Esophagus mucosa (tissue), 1 donor: ENCODE measurements around the gene MRPS31. TPM values are rescaled to one million over a fixed set of nuclear protein-coding genes. Genes with fewer than 3 reads are reported as not detected.
A peak's percentile ranks its signal among the peaks of the same experiment; 100 is the strongest.
"Not testable (repeated sequence)": the region's sequence is repeated elsewhere in the genome, so short reads cannot be mapped to it uniquely, and the experiment has no call there.

Experiments used
- ATAC-seq: fragments of 200-7000 bp; cut with Tn5 transposase; one replicate; pipeline ENCODE4 v1.9.1; 2020
- total RNA-seq: library from RNA; stranded (reverse); gene quantifications from one replicate; pipeline ENCODE4 v1.2.4, GENCODE V29; 2023
- donor health status: DM: yes; HTN: yes; CAD: no.

The MRPS31 gene
- total RNA-seq, 1 donor from 2014 or later, result 16.7 TPM

DNA sequence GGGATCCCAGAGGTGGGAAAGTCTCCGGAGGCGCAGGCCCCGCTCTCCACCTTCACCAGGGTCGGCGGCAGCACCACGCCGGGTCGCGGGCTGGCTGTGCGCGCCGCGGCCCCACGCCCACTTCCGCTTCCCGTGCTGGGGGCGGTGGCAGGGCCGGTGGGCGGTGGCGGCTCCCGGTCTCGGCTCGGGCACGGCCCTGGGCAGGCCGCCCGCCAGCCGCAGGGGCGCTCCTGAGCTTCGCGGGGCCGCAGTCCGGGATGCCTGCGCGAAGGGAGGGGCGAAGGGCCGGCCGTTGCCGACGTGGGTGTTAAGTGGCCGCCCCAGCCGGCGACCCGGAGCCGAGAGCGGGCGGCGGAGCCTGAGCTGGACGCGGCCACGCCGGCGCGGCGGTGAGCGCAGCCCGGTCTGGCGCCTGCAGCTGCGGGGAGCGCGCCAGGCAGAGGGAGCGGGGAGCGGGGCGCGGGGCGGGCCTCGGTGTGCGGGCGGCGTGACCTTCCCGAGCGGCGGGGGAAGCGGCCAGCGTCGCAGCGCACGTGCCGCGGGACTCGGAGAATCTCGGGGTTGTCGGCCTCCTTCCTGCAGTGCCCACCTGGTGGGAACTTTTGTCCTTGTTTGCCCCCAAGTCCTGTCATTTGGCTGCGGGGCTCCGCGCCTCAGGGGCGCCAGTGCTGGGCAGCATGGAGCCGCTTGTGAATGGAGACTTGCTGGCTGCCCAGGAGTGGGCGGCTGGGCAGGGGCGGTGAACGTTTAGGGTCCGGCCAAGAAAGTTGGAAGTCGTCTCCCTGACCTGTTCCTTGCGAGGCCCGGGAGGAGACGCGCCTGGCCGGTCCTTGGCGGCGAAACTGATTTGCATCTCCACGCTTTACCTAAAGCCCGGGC, 18.5 kb upstream of the MRPS31 start, which contains the start of gene SLC25A15:
Gene SLC25A15 (plus strand): TSS at position 337 of the 879 bp plus-strand sequence. CDS start 3,616 bp downstream, outside the sequence.
- peak; percentile 91 for ATAC-seq

DNA sequence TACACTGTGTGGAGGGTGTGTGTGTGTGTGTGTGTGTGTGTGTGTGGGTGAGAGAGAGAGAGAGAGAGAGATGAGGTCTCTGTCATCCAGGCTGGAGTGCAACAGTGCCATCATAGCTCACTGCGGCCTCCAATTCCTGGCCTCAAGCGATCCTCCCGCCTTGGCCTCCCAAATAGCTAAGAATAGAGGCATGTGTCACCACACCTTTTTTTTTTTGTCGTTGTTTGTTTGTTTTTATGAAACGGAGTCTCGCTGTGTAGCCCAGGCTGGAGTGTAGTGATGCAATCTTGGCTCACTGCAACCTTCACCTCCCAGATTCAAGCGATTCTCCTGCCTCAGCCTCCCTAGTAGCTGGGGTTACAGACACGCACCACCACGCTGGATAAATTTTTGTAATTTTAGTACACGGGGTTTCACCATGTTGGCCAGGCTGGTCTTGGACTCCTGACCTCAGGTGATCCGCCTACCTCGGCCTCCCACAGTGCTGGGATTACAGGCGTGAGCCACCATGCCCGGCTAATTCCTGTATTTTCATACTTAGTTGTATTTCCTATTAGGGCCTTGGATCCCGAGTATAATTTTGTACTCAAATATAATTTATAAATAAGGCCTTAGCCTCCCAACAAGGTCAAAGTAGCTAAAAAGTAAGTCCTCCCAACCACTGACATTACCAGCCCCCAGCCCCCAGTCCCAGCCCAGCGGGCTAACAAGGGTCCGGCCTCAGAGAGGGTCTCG, 17.7 kb upstream of the MRPS31 start:
- ATAC-seq, result not testable (repeated sequence)

DNA sequence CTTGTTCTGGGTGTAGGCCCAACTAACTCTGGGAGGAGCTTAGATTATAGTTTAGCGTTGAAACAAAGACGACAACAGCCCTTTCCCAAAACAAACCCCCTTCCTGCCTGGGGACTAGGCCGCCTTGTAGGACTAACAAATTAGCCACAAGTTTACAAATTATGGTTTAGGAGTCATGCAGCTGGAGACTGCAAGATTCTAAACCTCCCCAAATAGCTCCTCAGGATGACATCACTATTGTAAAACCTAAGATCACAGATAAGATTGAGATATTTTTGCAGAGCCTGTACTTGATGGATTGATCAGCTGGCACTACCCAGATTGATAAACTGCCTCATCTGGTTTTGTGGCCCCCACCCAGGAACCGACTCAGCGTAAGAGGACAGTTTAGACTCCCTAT, 16.1 kb upstream of the MRPS31 start:
- no peak for ATAC-seq

DNA sequence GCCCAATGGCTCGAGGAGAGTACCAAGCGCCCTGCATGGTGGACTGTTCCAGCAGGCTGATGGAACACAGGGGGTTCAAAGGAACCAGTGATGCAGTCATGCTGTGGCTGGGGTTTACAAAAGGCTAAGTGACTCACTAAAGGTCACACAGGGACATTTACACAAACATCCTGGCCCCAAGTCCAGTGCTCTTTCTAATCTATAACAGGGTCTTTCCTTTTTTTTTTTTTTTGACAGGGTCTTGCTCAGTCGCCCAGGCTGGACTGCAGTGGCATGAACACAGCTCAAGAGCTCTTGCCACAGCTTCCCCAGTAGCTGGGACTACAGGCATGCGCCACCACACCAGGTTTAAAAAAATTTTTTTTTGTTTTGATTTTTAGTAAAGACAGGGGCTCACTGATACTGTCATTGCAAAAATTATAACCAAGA, 15.6 kb upstream of the MRPS31 start:
- ATAC-seq, result no peak

DNA sequence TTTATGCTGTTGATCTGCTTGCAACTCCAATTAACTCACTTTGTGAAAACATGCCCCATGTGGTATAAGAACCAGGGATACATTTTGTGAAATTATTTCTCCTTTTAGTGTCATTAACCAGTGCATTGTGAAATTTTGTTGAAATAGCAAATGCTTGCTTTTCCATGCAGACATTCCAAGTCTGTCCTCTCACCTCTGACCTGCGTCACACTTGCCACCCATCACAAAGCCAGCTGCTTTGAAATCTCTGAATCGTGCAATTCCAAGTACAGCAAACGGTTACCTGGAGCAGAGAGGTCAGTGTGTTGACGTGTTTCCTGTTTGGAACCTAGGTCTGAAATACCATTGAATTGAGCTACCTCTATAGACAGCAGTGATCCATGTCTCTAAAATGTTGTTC, 13.6 kb upstream of the MRPS31 start:
- ATAC-seq, result no peak

GRCh38 chr13:40782971-40783370, 12.0 kb upstream of the MRPS31 start:
- not testable (repeated sequence) for ATAC-seq

DNA sequence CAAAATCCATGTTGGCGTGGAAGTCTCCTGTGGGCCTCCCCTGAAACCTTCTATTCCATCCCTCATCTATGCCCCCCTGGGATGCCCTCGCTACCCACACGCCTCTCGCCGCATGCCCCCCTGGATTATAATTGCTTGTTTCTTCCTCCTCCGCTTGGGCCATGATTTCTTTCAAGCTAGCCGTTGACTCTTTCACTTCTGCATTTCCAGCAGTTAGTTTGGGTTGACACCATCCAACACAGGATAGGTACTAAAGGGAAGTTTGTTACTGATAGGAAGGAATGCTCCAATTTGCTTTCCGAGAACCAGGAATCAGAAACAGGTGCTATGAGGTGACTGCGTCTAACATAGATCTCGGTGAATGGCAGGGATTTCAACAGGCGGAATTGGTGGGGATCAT, 10.7 kb upstream of the MRPS31 start:
- no peak for ATAC-seq

- ATAC-seq, result no peak
These were observed 9.9 kb upstream of the MRPS31 start for GRCh38 chr13:40780822-40781401.

DNA sequence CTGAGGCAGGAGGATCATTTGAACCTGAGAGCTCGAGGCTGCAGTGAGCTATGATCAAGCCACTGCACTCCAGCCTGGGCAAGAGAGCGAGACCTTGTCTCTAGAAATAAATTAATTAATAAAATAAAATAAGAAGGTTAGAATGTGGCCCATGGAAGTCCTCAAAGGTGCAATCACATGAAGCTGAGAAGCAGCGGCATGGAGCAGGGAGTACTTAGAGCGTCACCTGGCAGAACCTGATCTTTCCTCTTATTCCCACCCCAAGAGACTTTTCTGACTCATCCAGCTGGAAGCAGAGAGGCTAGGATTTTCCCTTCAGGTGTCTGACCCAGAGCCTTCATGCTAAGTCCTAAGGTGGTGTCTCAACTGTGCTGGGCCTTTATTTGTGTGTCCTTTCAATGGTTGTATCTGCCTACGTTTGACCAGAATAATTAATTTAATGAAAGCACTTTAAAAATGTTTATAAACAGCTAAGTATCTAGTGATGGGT, 8.9 kb upstream of the MRPS31 start:
- peak; percentile 19 for ATAC-seq

- no peak for ATAC-seq
These were observed 8.1 kb upstream of the MRPS31 start for GRCh38 chr13:40779049-40779448.

GRCh38 chr13:40777809-40778175, 6.8 kb upstream of the MRPS31 start:
- no peak for ATAC-seq

DNA sequence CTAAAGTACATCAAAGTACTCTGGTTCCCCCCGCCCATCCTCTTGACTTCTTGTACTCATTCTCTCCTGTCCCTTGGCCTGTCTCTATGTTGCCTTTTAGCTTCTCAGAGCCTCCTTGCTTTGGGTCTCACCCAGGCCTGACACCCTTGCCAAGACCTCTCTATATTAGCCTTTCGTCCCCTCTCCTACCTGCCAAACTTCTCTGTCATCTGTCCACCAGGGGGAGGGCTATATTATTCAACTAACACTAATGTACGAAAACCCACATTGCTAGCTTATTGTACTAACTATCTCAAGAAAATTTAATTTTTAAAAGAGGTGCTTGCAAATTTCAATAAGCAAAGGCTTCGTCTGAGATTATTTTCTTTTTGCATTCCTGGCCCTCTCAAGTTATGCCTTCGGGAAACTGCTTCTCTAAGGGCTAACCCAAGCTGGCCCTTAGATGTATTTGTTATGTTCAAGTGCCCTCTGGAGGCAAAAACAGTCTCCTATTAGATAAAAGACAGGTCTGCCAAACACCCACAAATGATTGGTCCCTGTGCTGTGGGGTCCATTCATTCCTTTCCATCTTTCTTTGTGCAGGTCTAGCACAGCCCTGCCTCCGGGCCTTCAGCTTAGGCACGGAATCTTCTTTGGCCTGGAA, 6.3 kb upstream of the MRPS31 start:
- ATAC-seq, result peak; percentile 64

DNA sequence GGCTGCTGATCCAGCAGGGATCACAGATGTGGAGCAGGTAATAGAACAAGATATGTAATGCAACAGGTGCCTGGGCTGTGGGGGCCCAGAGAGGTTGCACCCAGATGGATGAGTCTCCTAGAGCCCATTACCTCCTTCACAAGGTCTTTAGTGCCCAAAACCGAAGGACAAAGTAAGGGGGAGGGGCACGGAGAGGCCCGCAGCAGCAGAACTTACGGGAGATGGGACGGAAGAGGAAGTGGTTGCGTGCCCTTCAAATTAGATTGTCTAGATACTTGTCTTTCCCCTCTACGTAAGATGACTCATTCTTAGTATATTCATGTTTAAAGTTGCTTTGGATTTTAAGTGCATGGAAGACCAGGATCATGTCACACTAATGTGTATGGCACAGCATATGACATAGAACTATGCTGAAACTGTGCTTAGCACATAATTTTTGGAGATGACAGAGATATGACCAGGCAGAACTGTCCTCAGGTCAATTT, 5.7 kb upstream of the MRPS31 start:
- peak; percentile 65 for ATAC-seq

- no peak for ATAC-seq
These were observed 5.2 kb upstream of the MRPS31 start for GRCh38 chr13:40776232-40776631.

GRCh38 chr13:40774672-40775071, 3.7 kb upstream of the MRPS31 start:
- no peak for ATAC-seq

GRCh38 chr13:40772765-40773473, 1.9 kb upstream of the MRPS31 start:
- no peak for ATAC-seq

DNA sequence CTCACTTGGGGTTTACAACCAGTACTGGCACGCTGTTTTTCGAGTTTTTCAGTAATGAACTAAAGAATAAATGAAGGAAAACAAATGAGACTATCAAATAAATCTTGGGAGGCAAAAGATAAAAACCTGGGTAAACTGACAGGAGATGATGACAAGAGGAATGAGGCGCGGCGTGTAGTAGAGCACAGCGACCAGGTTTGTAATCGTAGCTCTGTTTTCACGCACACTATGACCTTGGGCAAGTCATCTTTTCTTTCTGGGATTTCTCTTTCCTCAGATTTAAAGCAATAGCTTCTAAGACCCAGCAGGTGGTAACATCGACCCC, 419 bp downstream of the MRPS31 start:
- no peak for ATAC-seq

- ATAC-seq, result no peak
These were observed 1.0 kb downstream of the MRPS31 start for GRCh38 chr13:40769970-40770369.

DNA sequence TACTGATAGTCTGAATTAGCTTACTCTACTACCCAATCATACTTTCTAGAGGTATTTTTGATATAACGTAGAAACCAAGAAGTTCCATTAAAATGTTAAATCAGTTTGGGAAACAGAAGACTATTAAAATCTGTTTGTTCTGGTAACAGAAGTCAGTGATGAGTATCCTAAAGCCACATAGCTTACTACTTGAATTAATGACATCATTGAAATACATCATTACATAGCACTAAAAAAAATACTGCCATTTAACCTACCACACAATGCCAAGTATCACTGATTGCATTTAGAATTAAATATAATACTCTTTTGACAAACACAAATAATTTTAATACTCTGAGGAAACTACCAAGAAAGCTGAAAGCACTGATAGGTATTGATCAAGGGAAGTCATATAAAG, 5.4 kb downstream of the MRPS31 start:
- ATAC-seq, result no peak

- ATAC-seq, result no peak
These were observed 6.2 kb downstream of the MRPS31 start for GRCh38 chr13:40764587-40765403.

DNA sequence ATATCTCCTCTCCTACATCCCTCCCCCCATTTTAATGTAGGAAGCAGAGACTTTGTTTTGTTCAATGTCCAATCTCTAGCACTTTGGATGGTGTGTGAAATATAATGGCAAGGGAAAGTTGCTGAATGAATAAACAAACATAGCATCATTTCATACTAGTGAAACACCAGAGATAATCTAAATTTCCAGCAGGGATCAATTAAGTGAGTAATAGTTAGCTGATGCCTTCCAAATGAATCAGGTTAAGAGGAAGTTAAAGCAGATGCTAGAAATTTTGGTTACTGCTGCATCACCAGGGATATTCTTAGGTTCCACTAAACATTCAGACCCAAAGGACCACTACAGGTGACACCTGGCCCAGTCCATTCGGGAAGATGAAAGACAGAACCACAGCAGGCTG, 8.1 kb downstream of the MRPS31 start:
- no peak for ATAC-seq
